Epithelial cell of proximal tubule (primary cell): Measurements from ENCODE around the gene CCDC102A. TPM values are rescaled to one million over a fixed set of nuclear protein-coding genes. Genes with fewer than 3 reads are reported as not detected.

Source experiments
- DNase-seq: peaks from one replicate; pipeline ENCODE4 v3.0.0-alpha.2; 2011; ENCODE audit warnings: low read depth
- H3K4me3 ChIP-seq: 2 replicates; pipeline ENCODE4 v1.5.1; 2011; ENCODE audit warnings: low read depth, mild to moderate bottlenecking, low read length
- total RNA-seq: library from RNA; depleted of rRNA; stranded (reverse); fragments of >200 nt; gene quantifications from 2 replicates; pipeline ENCODE4 v1.2.3, GENCODE V29; 2015
- TF ChIP-seq, protein P1 (sequence below): conservative IDR thresholded peaks from 2 replicates; pipeline ENCODE4 v1.5.1; 2012; ENCODE audit warnings: low read depth, mild to moderate bottlenecking, low read length

The CCDC102A gene
- total RNA-seq, 1 donor from 2014 or later: 22.7 TPM

DNA sequence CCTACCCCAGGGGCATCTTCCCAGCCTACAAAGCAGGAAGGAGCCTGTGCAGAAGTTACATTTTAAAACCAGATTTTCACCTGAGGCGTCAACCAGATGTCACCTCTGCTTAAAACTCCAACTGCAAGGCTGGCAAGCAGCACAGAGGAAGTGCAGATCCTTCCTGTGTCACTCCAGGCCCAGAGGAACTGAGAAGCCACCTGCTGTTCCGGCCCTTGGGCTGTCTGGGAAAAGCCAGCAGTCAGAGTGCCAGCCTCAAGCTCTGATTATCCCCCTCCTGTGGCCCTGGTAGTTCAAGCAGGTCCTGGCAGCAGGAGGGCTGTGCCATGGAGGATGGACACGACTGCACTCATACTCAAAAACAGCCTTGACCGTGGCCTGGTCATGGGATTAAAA, 63.7 kb downstream of the CCDC102A start:
- H3K4me3 ChIP-seq: no peak overlapping the region
- no peak for DNase-seq
- TF ChIP-seq, protein P1, sequence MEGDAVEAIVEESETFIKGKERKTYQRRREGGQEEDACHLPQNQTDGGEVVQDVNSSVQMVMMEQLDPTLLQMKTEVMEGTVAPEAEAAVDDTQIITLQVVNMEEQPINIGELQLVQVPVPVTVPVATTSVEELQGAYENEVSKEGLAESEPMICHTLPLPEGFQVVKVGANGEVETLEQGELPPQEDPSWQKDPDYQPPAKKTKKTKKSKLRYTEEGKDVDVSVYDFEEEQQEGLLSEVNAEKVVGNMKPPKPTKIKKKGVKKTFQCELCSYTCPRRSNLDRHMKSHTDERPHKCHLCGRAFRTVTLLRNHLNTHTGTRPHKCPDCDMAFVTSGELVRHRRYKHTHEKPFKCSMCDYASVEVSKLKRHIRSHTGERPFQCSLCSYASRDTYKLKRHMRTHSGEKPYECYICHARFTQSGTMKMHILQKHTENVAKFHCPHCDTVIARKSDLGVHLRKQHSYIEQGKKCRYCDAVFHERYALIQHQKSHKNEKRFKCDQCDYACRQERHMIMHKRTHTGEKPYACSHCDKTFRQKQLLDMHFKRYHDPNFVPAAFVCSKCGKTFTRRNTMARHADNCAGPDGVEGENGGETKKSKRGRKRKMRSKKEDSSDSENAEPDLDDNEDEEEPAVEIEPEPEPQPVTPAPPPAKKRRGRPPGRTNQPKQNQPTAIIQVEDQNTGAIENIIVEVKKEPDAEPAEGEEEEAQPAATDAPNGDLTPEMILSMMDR: no peak

DNA sequence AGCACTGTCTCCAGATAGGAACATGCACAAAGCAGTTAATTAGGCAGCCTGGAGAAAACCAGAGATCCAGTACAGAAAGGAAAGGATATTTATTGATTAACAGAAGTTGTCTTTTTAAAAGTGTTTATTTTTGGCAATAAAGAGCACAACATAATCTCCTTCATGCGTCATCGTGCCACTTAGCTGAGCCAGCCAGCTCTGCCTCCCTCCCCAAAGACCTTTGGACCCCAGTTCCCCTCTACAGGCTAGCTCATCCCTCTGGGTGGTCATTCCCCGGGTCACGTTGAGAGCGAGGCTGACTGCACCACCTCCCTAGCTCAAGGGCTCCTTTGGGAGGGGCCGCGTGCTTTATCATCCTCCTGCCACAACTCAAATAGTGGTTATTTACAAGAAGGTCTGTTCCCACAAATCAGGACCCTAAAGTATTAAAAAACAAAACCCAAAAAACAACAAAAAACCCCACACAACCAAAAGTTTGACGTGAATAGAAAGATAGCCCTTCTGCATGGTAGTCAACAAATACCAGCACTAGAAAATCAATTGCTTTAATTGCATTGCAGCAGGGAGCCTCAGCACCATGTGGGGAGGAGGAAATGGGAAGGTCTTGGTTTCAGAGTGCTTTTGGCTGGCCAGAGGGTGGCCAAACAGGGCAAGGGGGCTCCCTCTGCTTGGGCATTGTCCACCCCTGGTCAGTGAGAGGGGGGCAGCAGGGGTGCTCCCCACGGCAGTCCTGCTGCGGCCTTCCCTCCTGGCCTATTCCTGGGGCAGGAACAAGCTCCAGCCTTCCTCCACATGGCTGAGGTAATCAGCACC, 64.3 kb downstream of the CCDC102A start:
- TF ChIP-seq, protein P1: no peak
- DNase-seq: no peak
- H3K4me3 ChIP-seq: no peak overlapping the region

DNA sequence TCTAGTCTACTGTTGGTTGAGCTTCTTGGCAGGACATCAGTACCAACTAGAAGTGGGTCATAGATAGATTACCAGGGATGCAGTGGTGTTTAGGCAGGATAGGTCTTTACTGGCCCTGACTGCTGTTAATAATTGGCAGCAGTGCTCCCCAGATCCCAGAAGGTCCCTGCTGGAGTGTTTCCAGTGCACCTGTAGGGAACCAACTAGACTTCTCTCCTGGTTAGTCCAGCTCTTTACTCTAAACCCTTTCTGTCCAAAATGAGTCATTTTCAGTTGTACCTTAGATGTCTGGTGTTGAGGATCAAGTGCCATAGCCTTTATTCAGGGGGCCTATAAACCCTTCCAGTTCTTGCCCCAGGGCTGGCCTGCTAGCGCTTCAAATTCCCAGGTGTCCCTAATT, 65.2 kb downstream of the CCDC102A start:
- DNase-seq: no peak
- TF ChIP-seq, protein P1: no peak

DNA sequence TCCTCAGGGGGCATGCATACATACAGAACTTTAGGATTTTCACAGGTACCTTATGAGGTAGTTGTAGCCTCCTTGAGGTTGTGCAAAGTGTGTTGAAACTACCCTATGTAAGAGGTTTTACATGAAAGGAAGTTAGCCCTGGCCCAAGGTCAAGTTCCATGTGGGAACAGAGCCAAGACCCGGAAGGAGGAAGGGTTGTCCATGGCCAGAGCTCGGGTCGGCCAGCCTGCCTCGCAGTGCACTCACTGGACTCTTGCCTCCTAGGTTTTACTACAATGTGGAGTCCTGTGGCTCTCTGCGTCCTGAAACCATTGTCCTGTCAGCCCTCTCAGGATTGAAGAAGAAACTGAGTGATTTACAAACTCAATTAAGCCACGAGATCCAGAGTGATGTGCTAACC, 65.7 kb downstream of the CCDC102A start:
- no peak for DNase-seq
- TF ChIP-seq, protein P1: no peak
- no peak overlapping the region for H3K4me3 ChIP-seq

More for the DNA sequence above, 65.2 kb downstream of the CCDC102A start:
- no peak overlapping the region for H3K4me3 ChIP-seq

DNA sequence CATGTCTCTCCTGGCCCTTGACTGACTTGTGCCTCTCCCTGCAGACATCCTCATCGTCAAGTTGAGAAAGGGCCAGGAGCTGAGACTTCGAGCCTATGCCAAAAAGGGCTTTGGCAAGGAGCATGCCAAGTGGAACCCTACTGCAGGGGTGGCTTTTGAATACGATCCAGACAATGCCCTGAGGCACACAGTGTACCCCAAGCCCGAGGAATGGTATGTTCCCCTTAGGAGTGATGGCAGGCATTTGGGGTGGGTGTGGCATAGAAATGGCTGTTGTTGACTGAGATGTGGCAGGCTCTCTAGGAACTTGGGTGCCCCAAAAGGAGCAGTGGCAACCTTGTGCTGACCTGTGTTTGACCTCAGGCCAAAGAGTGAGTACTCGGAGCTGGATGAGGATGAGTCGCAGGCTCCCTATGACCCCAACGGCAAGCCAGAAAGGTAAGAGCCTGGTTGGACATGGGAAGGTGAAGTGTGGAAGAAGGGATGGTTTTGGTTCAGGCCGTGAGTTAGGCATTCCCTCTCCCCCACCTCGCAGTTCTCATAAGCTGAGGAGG, 66.4 kb downstream of the CCDC102A start:
- TF ChIP-seq, protein P1: no peak
- no peak for DNase-seq
- no peak overlapping the region for H3K4me3 ChIP-seq

DNA sequence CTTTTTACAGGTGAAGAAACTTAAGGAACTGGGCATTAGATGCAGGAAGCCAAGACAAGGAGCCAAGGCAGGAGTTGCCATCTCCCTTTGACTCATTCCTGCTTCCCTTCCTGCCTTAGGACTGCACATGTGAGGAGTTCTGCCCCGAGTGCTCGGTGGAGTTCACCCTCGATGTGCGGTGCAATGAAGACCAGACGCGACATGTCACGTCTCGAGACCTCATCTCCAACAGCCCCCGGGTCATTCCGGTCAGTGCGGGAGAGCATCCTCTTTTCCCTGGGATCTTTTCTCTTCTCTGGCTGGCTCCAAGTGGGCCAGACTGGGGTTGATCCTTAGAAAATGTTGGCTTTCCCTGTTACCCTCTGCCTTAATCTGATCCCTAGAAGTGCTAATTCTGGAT, 67.3 kb downstream of the CCDC102A start:
- no peak for DNase-seq
- H3K4me3 ChIP-seq: no peak overlapping the region
- TF ChIP-seq, protein P1: no peak
